Activated T-cell treated with anti-CD3 and anti-CD28 coated beads for 48 hours (primary cell): ENCODE measurements around the gene TRIM65.
A peak's percentile ranks its signal among the peaks of the same experiment; 100 is the strongest.
"Not testable (repeated sequence)": the region's sequence is repeated elsewhere in the genome, so short reads cannot be mapped to it uniquely, and the experiment has no call there.

Experiments used
- DNase-seq: peaks from one replicate; pipeline ENCODE4 v3.0.0-alpha.2; 2020; ENCODE audit warnings: low read depth

TRIM65 gene

GRCh38 chr17:75875182-75875939 is 21.4 kb downstream of the TRIM65 start:
- DNase-seq: no peak

DNA sequence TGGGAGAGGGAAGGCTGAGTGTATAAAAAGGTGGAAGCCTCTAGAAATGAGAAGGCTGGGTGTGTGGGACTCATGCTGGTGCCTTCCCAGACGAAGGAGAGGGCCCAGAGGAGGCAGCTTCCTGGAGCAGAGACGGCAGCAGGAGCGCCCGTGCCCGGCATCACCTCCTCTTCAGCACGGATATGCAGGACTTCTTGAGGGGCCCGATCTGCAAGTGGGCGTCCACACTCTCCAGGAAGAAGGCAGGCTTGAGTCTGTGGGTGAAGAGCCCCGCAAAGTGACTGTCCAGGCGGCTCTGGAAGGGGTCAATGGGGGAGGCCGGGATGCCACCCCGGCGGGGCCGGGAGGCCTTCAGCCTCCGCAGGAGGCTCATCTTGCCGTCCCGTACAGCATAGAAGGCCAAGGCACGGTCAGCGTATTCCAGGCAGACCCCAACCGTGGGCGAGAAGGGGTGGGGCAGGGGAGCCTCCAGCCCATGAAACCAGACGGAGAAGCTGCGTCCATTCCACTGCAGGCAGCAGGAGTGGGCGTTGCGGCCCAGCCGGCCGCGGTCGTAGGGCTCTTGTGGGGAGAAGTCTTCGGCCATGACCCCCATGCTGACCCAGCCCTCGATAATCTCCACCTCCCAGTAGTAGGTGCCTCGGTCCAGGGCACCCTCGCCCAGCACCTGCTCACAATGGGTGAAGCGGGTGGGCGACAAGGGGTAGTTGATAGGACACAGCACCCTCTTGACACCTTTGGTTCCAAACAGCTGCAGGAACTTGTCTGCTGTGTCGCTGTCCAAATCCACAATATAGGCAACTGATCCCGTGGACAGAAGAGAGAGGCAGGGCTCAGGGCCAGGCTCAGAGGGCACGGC is 22.2 kb downstream of the TRIM65 start:
- no peak for DNase-seq

DNA sequence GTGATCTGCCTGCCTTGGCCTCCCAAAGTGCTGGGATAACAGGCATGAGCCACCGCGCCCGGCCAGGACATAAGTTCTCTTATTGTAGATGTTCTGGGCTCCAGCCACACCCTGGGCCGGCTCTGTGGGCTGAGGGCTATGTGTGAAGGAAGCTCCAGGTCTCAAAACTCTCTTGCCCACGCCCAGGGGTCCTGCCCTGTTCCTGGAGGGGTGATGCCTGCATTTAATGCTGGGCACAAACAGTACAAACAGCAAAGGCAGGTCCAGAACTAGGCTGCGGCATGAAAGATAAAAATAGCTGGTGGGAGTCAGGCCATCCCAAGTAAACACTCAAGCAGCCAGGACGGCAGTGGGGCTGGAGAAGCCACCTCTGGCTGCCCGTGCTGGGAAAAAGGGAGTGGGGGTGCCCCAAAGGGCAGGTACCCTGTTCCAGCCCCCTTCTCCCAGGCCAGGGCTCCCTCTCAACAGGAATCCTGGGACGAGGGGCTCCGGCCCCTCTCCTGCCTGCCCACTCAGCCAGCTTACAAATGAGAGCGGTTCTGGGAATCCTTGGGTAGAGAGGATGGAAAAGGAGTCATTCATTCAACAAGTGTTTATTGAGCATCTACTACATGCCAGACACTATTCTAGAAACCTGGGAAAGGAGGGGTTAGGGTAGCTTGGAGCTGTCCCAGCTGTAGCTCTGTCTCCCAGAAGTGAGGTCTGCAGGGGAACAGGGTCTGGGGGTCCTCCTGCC is 23.0 kb downstream of the TRIM65 start:
- no peak for DNase-seq

DNA sequence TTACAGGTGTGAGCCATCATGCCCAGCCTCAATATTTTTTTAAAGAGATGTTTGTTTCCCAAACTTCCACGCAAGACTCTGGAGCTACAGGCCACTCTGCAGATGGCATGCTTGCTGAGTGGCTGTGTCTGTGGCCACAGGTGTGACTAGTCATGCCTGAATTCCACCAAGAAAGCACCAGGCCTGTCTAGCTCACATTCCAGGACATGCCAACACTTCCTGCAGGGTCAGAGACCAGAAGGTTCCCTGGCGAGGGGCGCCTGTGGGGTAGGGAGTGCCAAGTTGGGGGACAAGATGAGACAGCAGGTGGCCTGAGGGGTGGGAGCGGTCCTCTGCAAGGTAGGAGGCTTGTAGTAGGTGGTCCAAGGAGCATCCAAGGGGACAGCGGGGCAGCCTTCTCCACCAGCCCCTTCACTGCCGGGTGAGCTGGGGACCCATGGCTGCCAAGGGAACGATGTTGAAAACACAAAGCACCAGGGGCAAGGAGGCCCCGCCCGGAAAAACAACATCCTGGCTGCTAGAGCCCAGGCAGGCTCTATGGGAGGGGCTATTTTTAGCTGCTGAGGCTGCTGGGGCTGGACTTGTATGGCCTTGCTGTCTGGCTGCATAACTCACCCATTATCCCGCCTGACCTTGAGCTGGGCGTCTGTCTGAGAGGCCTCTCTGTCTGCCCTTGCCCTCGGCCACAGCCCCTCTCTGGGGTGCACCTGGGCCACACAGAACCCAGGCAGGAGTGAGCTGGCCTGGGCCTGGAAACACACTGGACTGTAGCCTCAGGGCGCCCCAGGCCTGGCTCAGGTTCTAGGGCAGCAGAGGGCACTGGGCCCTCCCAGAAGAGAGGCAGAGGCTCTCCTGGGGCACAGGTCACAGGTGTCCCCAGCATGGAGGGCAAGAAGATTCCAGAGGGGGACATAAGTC is 24.1 kb downstream of the TRIM65 start:
- no peak for DNase-seq

DNA sequence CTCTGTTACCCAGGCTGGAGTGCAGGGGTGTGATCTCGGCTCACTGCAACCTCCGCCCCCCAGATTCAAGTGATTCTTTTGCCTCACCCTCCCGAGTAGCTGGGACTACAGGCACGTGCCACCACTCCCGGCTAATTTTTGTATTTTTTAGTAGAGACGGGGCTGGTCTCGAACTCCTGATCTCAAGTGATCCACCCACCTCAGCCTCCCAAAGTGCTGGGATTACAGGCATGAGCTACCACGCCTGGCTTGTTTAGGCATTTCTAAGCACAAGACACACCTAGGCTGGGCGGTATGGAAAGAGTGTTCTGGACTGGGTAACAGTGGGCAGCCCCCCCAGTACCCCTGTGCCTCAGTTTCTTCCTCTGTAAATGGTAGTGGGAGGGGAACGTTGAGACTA is 26.5 kb downstream of the TRIM65 start:
- not testable (repeated sequence) for DNase-seq

GRCh38 chr17:75869282-75870141 is 27.2 kb downstream of the TRIM65 start:
- DNase-seq: no peak

GRCh38 chr17:75868730-75869281 is 27.9 kb downstream of the TRIM65 start:
- DNase-seq: not testable (repeated sequence)

GRCh38 chr17:75865404-75866188 is 31.2 kb downstream of the TRIM65 start:
- not testable (repeated sequence) for DNase-seq

GRCh38 chr17:75864887-75865286 is 31.9 kb downstream of the TRIM65 start:
- not testable (repeated sequence) for DNase-seq

- DNase-seq: no peak
Measured at GRCh38 chr17:75864448-75864871, 32.3 kb downstream of the TRIM65 start.

DNA sequence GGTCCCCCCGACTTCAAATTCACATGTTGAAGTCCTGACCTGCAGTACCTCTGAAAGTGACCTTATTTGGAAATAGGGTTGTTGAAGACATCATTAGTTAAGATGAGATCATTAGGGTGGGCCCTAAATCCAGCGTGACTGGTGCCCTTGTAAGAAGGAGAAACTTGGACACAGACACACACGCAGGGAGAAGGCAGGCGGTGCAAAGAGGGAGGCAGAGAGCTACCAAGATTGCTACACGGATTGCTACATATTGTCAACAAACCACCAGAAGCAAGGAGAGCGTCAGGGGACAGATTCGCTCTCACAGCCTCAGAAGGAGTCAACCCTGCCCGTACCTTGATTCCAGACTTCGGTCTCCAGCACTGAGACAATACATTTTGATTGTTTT is 34.8 kb downstream of the TRIM65 start:
- DNase-seq: no peak

GRCh38 chr17:75859358-75859757 is 37.4 kb downstream of the TRIM65 start:
- not testable (repeated sequence) for DNase-seq

DNA sequence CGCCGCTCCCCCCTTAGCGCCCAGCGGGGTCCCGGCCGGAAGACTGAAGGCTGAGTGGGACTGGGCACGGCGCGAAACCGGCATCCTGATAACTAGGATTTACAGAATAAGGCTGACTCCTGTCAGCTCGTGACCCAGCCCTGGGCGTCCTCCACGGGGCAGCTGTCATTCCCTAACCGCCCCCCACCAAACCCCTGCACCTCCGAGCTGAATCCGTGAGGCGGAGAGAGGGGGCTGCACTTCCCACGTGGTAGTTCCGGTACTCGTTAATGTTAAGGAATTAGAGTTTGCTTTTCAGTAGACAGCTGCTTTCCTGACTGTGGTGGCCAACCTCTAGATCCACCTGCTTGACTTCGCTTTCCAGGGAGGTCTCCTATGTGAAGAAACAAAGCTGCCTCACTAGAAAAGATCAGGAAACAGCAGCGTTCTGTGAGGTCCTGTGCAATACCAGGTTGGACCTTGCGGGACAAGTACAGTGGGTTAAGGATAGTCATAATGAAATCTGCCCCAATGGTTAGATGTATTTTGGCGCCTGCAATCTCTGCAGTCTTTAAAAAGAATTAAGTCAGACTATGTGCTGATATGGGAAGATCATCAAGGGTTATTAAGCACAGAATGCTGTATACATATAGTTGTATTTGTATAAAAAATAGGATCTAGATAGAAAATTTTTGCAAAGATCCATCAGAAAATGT is 40.5 kb downstream of the TRIM65 start:
- no peak for DNase-seq

DNA sequence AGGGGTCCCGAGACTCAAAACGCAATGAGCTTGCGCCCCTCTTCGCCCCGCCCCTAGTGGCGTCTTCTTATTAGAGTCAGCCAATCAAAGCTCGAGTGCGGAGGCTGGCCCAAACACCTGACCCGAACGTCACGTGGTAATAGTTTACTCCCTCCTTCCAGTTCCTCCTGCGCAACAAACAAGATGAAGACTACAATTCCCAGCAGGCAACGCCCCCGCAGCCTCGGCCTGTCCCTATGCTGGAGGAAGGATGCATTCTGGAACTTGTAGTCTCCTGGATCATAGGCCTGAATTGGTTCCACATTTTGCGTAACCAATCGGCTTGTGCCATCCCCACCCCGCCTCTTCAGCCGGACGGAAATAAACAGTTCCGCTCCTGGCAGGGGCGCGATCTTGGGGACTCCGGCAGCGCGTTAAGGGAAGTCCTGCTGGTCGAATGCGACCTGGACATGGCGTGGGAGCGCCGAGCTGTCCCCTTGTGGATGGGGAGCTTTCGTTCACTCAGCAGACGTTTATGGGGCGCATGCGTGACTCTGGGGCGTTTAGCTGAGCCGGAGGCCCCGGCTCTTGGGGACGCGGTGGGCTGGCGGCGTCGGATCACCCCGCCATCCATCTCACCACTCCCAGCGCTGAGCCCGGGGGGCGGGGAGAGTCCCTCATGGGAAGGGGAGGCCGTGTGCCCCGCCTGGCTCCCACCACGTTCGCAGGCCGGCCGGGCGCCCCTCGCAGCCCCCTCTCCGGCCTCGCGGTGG is 41.3 kb downstream of the TRIM65 start, which contains the start of gene WBP2:
Gene WBP2, minus strand, starts transcription at position 26 of the 752 bp plus-strand sequence. CDS start 38 bp downstream, outside the sequence.
- peak; percentile 94 for DNase-seq

DNA sequence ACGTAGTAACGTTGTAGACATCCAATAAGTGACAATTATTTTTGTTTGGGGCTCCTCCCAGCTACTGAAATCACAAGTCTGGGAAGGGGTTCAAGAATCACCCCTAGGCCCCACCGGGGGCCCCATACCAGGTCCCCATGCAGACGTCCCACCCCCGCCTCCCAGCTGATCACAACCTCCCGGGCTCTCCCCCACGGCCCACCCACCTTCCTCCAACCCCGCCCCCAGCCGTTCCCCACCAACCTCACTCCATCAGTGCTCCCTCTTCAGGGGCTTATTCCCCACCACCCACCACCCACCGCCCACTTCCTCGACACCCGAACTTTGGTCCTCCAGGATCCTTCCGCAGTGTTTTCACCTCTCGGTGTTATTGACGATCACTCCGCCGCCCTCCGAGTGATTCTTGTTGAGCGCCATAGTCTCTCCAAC is 41.9 kb downstream of the TRIM65 start:
- DNase-seq: no peak

DNA sequence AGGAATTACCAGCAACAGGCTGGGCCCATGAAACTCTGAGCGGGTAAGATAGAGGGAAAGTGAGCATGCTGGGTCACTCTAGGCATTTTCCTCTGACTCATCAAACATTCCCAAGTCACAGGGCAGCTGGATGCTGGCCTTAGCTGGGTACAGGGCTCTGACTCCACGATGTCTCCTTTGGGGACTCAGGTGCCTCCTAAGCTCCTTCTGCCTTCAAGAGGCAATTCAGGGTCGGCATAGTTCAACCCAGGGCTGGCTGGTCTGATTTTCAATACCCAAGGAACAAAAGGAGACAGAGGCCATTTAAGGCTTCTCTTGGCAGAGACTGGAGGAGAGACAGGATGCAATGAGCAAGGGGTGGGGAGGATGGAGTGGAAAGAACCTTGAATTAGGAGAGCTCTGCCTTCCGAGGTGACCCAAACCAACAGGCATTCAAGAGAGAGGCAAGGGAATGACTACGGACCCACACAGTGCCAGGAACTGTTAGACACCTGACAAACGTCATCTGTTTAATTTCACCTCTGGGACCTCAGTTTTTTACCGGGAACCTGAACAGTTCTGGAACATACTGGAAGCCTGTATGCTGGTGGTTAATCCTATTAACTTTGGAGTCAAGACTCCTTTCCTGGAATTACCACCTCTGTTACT is 42.5 kb downstream of the TRIM65 start:
- DNase-seq: no peak

GRCh38 chr17:75853433-75853832 is 43.3 kb downstream of the TRIM65 start:
- no peak for DNase-seq
